ENCODE results near the gene FADS3. TPM values are rescaled to one million over a fixed set of nuclear protein-coding genes. Genes with fewer than 3 reads are reported as not detected.

Gene FADS3
- total RNA-seq, 3 donors from 2014 or later: 38.8 to 156 (median 112) TPM

- no peaks in the 10 kb centered on the region for H3K9me3 ChIP-seq
- DNase-seq (ENCODE audit: low spot score in 2 of 2): no peak
- no peaks in the 10 kb centered on the region for H3K36me3 ChIP-seq
- H3K27ac ChIP-seq: no peak overlapping the region
- no peaks in the 10 kb centered on the region for H3K27me3 ChIP-seq
- no peak for TF ChIP-seq POLR2A (IDR thresholded peaks at IDR 0.05)
- H3K4me3 ChIP-seq: no peak overlapping the region
- intact Hi-C loops (cut with DNase I; ENCODE audit: low total_unique reads): loop anchor here (1.0 kb wide), 1 partner anchor 32 kb away; no protein-coding TSS in a partner anchor
- no peaks in the 10 kb centered on the region for H3K4me1 ChIP-seq
These were observed 21.5 kb downstream of the FADS3 start for GRCh38 chr11:61869708-61870451.

DNA sequence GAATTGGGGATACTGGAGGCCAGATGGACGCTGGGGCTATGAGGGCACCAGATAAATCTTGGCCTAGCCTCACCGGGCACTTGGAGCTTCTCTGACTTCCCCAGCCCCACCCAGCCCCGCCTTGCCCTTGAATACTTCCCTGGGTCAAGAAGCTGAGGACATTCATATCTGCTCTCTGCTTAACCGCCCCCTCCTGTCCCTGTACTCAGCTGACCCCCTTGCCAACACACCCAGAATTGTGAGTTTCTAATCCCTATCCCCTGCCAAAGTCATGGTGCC lies 22.0 kb downstream of the FADS3 start:
- H3K9me3 ChIP-seq: no peaks in the 10 kb centered on the region
- H3K27me3 ChIP-seq: no peaks in the 10 kb centered on the region
- intact Hi-C loops (cut with DNase I; ENCODE audit: low total_unique reads): loop anchor here (1.0 kb wide), 1 partner anchor 31 kb away; no protein-coding TSS in a partner anchor
- H3K4me3 ChIP-seq: no peak overlapping the region
- TF ChIP-seq POLR2A (IDR thresholded peaks at IDR 0.05) (no peak), POLR2AphosphoS5 (IDR thresholded peaks at IDR 0.05) (no peak)
- TF ChIP-seq, protein P1, sequence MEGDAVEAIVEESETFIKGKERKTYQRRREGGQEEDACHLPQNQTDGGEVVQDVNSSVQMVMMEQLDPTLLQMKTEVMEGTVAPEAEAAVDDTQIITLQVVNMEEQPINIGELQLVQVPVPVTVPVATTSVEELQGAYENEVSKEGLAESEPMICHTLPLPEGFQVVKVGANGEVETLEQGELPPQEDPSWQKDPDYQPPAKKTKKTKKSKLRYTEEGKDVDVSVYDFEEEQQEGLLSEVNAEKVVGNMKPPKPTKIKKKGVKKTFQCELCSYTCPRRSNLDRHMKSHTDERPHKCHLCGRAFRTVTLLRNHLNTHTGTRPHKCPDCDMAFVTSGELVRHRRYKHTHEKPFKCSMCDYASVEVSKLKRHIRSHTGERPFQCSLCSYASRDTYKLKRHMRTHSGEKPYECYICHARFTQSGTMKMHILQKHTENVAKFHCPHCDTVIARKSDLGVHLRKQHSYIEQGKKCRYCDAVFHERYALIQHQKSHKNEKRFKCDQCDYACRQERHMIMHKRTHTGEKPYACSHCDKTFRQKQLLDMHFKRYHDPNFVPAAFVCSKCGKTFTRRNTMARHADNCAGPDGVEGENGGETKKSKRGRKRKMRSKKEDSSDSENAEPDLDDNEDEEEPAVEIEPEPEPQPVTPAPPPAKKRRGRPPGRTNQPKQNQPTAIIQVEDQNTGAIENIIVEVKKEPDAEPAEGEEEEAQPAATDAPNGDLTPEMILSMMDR (IDR thresholded peaks at IDR 0.05): no peak
- no peaks in the 10 kb centered on the region for H3K4me1 ChIP-seq
- no peak for DNase-seq (ENCODE audit: low spot score in 2 of 2)
- no peaks in the 10 kb centered on the region for H3K36me3 ChIP-seq
- H3K27ac ChIP-seq: no peak overlapping the region

DNA sequence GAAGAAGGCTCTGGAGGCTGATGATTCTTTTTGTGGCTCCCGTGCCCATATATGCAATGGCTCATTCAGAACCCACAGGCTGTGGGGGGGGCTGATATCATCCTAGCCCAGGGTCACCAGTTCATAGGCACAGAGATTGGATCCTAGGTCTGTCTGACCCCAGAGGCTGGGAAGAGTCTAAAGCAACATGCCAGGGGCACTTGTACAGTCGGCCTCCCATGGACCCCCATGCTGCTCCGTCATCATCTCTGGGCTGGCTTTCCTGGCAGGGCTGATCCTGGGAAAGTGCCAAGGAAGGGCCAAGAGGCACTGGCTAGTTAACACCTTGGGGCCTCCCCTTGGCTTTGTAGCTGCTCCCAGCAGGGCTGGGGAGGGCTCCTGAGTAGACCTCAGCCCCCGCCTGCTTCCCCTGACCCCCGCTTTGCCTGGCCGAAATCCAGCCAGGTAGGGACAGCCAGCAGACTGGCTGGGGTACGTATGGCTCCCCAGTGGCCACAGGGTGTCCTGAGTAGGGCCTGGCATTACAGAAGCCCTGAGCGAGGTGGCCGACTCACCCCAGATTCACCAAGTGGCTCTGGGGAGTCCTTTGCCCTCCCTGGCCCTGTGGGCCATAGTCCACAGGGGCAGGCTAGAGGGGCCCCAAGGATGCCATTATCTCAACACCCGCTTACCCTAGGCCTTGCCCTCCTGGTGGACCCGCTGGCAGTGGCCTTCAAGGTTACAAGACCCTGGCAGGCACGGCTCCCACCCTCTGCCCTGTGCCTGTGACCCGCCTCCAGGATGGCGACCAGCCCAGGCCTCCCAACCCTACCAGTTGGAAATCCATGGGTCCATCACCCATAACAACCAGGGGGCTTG lies 22.5 kb downstream of the FADS3 start:
- Histone ChIP-seq H3K9me3 (no peaks in the 10 kb centered on the region), H3K4me3 (no peak overlapping the region), H3K27me3 (no peaks in the 10 kb centered on the region), H3K36me3 (no peaks in the 10 kb centered on the region), H3K27ac (no peak overlapping the region), H3K4me1 (no peaks in the 10 kb centered on the region)
- intact Hi-C loops (cut with DNase I; ENCODE audit: low total_unique reads): loop anchor here (1.0 kb wide), 1 partner anchor 30 kb away; no protein-coding TSS in a partner anchor
- TF ChIP-seq, protein P1 (IDR thresholded peaks at IDR 0.05): no peak
- TF ChIP-seq POLR2AphosphoS5 (IDR thresholded peaks at IDR 0.05) (no peak), POLR2A (IDR thresholded peaks at IDR 0.05) (no peak)
- no peak for DNase-seq (ENCODE audit: low spot score in 2 of 2)

DNA sequence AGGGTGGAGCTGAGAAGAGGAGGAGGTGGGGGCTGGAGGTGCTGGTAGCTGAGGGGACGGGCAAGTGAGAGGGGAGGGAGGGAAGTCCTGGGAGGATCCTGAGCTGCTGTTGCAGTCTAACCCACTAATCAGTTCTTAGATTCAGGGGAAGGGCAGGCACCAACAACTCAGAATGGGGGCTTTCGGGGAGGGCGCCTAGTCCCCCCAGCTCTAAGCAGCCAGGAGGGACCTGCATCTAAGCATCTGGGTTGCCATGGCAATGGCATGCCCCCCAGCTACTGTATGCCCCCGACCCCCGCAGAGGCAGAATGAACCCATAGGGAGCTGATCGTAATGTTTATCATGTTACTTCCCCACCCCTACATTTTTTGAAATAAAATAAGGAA lies 24.4 kb downstream of the FADS3 start:
- H3K9me3 ChIP-seq: no peaks in the 10 kb centered on the region
- no peaks in the 10 kb centered on the region for H3K4me1 ChIP-seq
- DNase-seq (ENCODE audit: low spot score in 2 of 2): no peak
- TF ChIP-seq, protein P1 (IDR thresholded peaks at IDR 0.05): no peak
- no peak for TF ChIP-seq POLR2A (IDR thresholded peaks at IDR 0.05)
- no peak for TF ChIP-seq POLR2AphosphoS5 (IDR thresholded peaks at IDR 0.05)
- intact Hi-C loops (cut with DNase I; ENCODE audit: low total_unique reads): no loop called here
- H3K27me3 ChIP-seq: no peaks in the 10 kb centered on the region
- H3K4me3 ChIP-seq: no peak overlapping the region
- no peak overlapping the region for H3K27ac ChIP-seq
- no peaks in the 10 kb centered on the region for H3K36me3 ChIP-seq

- no peak for DNase-seq (ENCODE audit: low spot score in 2 of 2)
- no peaks in the 10 kb centered on the region for H3K4me1 ChIP-seq
- intact Hi-C loops (cut with DNase I; ENCODE audit: low total_unique reads): no loop called here
- TF ChIP-seq, protein P1 (IDR thresholded peaks at IDR 0.05): no peak
- no peak for TF ChIP-seq POLR2A (IDR thresholded peaks at IDR 0.05)
- no peak for TF ChIP-seq POLR2AphosphoS5 (IDR thresholded peaks at IDR 0.05)
- H3K27me3 ChIP-seq: no peaks in the 10 kb centered on the region
- no peaks in the 10 kb centered on the region for H3K36me3 ChIP-seq
- no peaks in the 10 kb centered on the region for H3K9me3 ChIP-seq
- H3K27ac ChIP-seq: no peak overlapping the region
- no peak overlapping the region for H3K4me3 ChIP-seq
These were observed 25.0 kb downstream of the FADS3 start for GRCh38 chr11:61866231-61866957.

Data from breast epithelium (tissue), 4 donors.